Astrocyte (in vitro differentiated cells and primary cell): ENCODE data around the gene ALX4. TPM values are rescaled to one million over a fixed set of nuclear protein-coding genes. Genes with fewer than 3 reads are reported as not detected.

ENCODE experiments used
- DNase-seq: peaks from one replicate; pipeline ENCODE4 v3.0.0-alpha.2; 2010; ENCODE audit warnings: low read depth
- FAIRE-seq: peaks from 2 replicates; lab custom pipeline; 2011; peaks lifted over from hg19 to GRCh38; lab: Jason Lieb, UNC
- H2AFZ ChIP-seq: 2 replicates; pipeline ENCODE4 v1.6.0; 2012; ENCODE audit warnings: low read depth, low read length, inconsistent platforms
- H3K27ac ChIP-seq: 2 replicates; pipeline ENCODE4 v1.5.1; 2011; ENCODE audit warnings: low read depth, low read length, inconsistent platforms
- H3K27me3 ChIP-seq: 2 replicates; pipeline ENCODE4 v1.6.0; 2011; ENCODE audit warnings: low read length, inconsistent platforms; ENCODE audit not compliant: insufficient read depth
- H3K36me3 ChIP-seq: 2 replicates; pipeline ENCODE4 v1.5.1; 2011; ENCODE audit warnings: low read length, inconsistent platforms; ENCODE audit not compliant: insufficient read depth
- H3K4me1 ChIP-seq: 2 replicates; pipeline ENCODE4 v1.5.1; 2011; ENCODE audit warnings: low read length, inconsistent platforms; ENCODE audit not compliant: insufficient read depth
- H3K4me2 ChIP-seq: 2 replicates; pipeline ENCODE4 v1.6.0; 2012; ENCODE audit warnings: low read length, inconsistent platforms
- H3K4me3 ChIP-seq: 2 replicates; pipeline ENCODE4 v1.5.1; 2011; ENCODE audit warnings: low read depth, mild to moderate bottlenecking, low read length, inconsistent platforms; ENCODE audit not compliant: insufficient read depth
- H3K79me2 ChIP-seq: 2 replicates; pipeline ENCODE4 v1.6.0; 2012; ENCODE audit warnings: mild to moderate bottlenecking, low read length, inconsistent platforms; ENCODE audit not compliant: insufficient read depth
- H3K9ac ChIP-seq: 2 replicates; pipeline ENCODE4 v1.6.0; 2012; ENCODE audit warnings: mild to moderate bottlenecking, low read length, inconsistent platforms
- H3K9me3 ChIP-seq: 2 replicates; pipeline ENCODE4 v1.5.1; 2012; ENCODE audit warnings: low read depth, mild to moderate bottlenecking, low read length, inconsistent platforms; ENCODE audit not compliant: insufficient read depth
- H4K20me1 ChIP-seq: 2 replicates; pipeline ENCODE4 v1.6.0; 2012; ENCODE audit warnings: low read length, inconsistent platforms; ENCODE audit not compliant: insufficient read depth
- H3K27ac Mint-ChIP-seq: one replicate; pipeline ENCODE4 v1.8.0; 2021; ENCODE audit warnings: mild to moderate bottlenecking, mixed read lengths; ENCODE audit not compliant: unreplicated experiment
- H3K27me3 Mint-ChIP-seq: one replicate; pipeline ENCODE4 v1.8.0; 2021; ENCODE audit warnings: low read depth, mixed read lengths; ENCODE audit not compliant: unreplicated experiment
- H3K36me3 Mint-ChIP-seq: one replicate; pipeline ENCODE4 v1.8.0; 2021; ENCODE audit warnings: low read depth, mixed read lengths; ENCODE audit not compliant: unreplicated experiment
- H3K4me1 Mint-ChIP-seq: one replicate; pipeline ENCODE4 v1.8.0; 2021; ENCODE audit warnings: low read depth, mixed read lengths; ENCODE audit not compliant: unreplicated experiment
- H3K4me3 Mint-ChIP-seq: one replicate; pipeline ENCODE4 v1.8.0; 2021; ENCODE audit warnings: mild to moderate bottlenecking, moderate library complexity, mixed read lengths; ENCODE audit not compliant: unreplicated experiment
- H3K9me3 Mint-ChIP-seq: one replicate; pipeline ENCODE4 v1.8.0; 2021; ENCODE audit warnings: mild to moderate bottlenecking, mixed read lengths; ENCODE audit not compliant: unreplicated experiment
- CTCF ChIP-seq: IDR thresholded peaks from 2 replicates; pipeline ENCODE4 v1.5.1; 2011; ENCODE audit warnings: low read depth, mild to moderate bottlenecking, inconsistent platforms, low read length, moderate library complexity; ENCODE audit not compliant: insufficient read depth
- EZH2 ChIP-seq: IDR thresholded peaks from 2 replicates; pipeline ENCODE4 v1.6.1; 2012; ENCODE audit warnings: mild to moderate bottlenecking, low read length, inconsistent platforms; ENCODE audit not compliant: insufficient read depth
- total RNA-seq: library from RNA; stranded (reverse); gene quantifications from 2 replicates; pipeline ENCODE4 v1.2.1, GENCODE V29; 2021

ALX4 gene
- total RNA-seq, 1 donor from 2014 or later, result not detected

GRCh38 chr11:44327730-44328129, 17.8 kb upstream of the ALX4 start:
- H3K4me3 Mint-ChIP-seq, result no peak overlapping the region
- no peak for TF ChIP-seq EZH2
- no peak for TF ChIP-seq CTCF
- peaks cover 88% of the 10 kb centered on the region for H3K27me3 Mint-ChIP-seq
- Histone ChIP-seq H3K36me3 (no peaks in the 10 kb centered on the region), H3K9ac (no peak overlapping the region), H3K4me3 (no peak overlapping the region), H3K4me1 (no peaks in the 10 kb centered on the region), H3K4me2 (no peak overlapping the region), H3K79me2 (no peaks in the 10 kb centered on the region), H4K20me1 (no peaks in the 10 kb centered on the region), H3K27ac (no peak overlapping the region), H3K9me3 (no peaks in the 10 kb centered on the region), H3K27me3 (peaks cover 71% of the 10 kb centered on the region), H2AFZ (no peak overlapping the region)
- DNase-seq, result no peak
- H3K4me1 Mint-ChIP-seq, result no peaks in the 10 kb centered on the region
- H3K9me3 Mint-ChIP-seq, result no peaks in the 10 kb centered on the region
- H3K27ac Mint-ChIP-seq, result no peak overlapping the region
- no peaks in the 10 kb centered on the region for H3K36me3 Mint-ChIP-seq
- FAIRE-seq, result no peak

GRCh38 chr11:44326615-44327475, 16.9 kb upstream of the ALX4 start:
- no peak overlapping the region for H3K4me2 ChIP-seq
- no peak overlapping the region for H3K27ac ChIP-seq
- no peaks in the 10 kb centered on the region for H3K9me3 ChIP-seq
- no peak overlapping the region for H3K9ac ChIP-seq
- H3K4me1 Mint-ChIP-seq, result no peaks in the 10 kb centered on the region
- H3K36me3 Mint-ChIP-seq, result no peaks in the 10 kb centered on the region
- peaks cover 3% of the 10 kb centered on the region for H3K9me3 Mint-ChIP-seq
- no peak overlapping the region for H3K4me3 ChIP-seq
- peaks cover 90% of the 10 kb centered on the region for H3K27me3 Mint-ChIP-seq
- H4K20me1 ChIP-seq, result no peaks in the 10 kb centered on the region
- FAIRE-seq (no peak), DNase-seq (no peak)
- no peak overlapping the region for H3K27ac Mint-ChIP-seq
- no peaks in the 10 kb centered on the region for H3K79me2 ChIP-seq
- TF ChIP-seq CTCF (no peak), EZH2 (no peak)
- no peak overlapping the region for H2AFZ ChIP-seq
- no peak overlapping the region for H3K4me3 Mint-ChIP-seq
- no peaks in the 10 kb centered on the region for H3K4me1 ChIP-seq
- peaks cover 77% of the 10 kb centered on the region for H3K27me3 ChIP-seq
- H3K36me3 ChIP-seq, result no peaks in the 10 kb centered on the region

- DNase-seq (no peak), FAIRE-seq (no peak)
- no peaks in the 10 kb centered on the region for H3K36me3 ChIP-seq
- H3K9me3 Mint-ChIP-seq, result peaks cover 3% of the 10 kb centered on the region
- TF ChIP-seq EZH2 (peak; percentile 26), CTCF (no peak)
- no peaks in the 10 kb centered on the region for H3K36me3 Mint-ChIP-seq
- no peaks in the 10 kb centered on the region for H4K20me1 ChIP-seq
- no peak overlapping the region for H2AFZ ChIP-seq
- H3K4me1 Mint-ChIP-seq, result no peaks in the 10 kb centered on the region
- H3K27ac ChIP-seq, result no peak overlapping the region
- H3K4me3 Mint-ChIP-seq, result no peak overlapping the region
- no peaks in the 10 kb centered on the region for H3K9me3 ChIP-seq
- H3K27me3 Mint-ChIP-seq, result peaks cover 97% of the 10 kb centered on the region
- H3K4me1 ChIP-seq, result no peaks in the 10 kb centered on the region
- H3K27ac Mint-ChIP-seq, result no peak overlapping the region
- H3K27me3 ChIP-seq, result peaks cover 83% of the 10 kb centered on the region
- no peak overlapping the region for H3K4me3 ChIP-seq
- H3K4me2 ChIP-seq, result no peak overlapping the region
- no peak overlapping the region for H3K9ac ChIP-seq
- no peaks in the 10 kb centered on the region for H3K79me2 ChIP-seq
Observed at GRCh38 chr11:44325698-44326097, 15.8 kb upstream of the ALX4 start.
